ENCODE measurements around the gene ZNF253.
"Not testable (repeated sequence)": the region's sequence is repeated elsewhere in the genome, so short reads cannot be mapped to it uniquely, and the experiment has no call there.

The ZNF253 gene

DNA sequence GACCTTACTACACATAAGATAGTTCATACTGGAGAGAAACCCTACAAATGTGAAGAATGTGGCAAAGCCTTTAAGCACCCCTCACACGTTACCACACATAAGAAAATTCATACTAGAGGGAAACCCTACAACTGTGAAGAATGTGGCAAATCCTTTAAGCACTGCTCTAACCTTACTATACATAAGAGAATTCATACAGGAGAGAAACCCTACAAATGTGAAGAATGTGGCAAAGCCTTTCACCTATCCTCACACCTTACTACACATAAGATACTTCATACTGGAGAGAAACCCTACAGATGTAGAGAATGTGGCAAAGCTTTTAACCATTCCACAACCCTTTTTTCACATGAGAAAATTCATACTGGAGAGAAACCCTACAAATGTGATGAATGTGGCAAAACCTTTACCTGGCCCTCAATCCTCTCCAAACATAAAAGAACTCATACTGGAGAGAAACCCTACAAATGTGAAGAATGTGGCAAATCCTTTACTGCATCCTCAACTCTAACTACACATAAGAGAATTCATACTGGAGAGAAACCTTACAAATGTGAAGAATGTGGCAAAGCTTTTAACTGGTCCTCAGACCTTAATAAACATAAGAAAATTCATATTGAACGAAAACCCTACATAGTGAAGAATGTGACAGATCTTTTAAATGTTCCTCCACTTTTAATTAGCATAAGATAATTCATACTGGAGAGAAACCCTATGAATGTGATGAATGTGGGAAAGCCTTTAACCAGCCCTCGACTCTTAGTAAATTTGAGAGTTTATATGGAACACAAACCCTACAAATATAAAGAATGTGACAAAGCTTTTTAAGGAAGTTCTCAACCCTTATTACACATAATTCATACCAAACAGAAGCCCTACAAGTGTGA, 26.6 kb downstream of the ZNF253 start:
- not testable (repeated sequence) for DNase-seq (ENCODE audit: low read depth in 2 of 3, low spot score in 2 of 3)

DNA sequence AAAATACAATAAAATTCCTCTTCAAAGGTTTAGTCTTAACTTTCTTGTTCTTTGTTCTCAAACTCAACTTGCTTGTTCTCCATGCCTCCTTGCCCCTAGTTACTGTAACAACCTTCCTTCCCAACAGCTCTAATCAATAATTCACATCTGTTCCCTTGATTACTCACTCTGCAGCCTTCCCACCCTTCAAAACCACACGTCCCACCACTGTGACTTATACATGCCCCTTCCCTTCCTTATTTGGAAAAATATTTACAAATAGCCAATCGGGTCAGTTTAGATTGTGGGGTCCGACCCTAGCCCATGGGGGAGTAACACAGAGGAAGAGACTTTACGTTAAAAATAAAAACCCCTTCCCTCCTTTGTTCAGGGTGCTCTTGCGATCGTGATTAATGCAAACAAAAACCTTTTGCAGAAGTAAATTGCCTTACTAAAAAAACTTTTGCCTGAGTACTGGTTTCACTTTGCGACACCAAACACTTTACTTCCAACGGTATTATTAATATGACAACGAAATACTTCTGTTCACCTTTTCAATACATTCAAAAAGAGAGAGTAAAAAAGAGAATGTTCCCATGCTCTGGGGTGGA, 34.6 kb downstream of the ZNF253 start:
- no peak for DNase-seq (ENCODE audit: low read depth in 2 of 3, low spot score in 2 of 3)

DNA sequence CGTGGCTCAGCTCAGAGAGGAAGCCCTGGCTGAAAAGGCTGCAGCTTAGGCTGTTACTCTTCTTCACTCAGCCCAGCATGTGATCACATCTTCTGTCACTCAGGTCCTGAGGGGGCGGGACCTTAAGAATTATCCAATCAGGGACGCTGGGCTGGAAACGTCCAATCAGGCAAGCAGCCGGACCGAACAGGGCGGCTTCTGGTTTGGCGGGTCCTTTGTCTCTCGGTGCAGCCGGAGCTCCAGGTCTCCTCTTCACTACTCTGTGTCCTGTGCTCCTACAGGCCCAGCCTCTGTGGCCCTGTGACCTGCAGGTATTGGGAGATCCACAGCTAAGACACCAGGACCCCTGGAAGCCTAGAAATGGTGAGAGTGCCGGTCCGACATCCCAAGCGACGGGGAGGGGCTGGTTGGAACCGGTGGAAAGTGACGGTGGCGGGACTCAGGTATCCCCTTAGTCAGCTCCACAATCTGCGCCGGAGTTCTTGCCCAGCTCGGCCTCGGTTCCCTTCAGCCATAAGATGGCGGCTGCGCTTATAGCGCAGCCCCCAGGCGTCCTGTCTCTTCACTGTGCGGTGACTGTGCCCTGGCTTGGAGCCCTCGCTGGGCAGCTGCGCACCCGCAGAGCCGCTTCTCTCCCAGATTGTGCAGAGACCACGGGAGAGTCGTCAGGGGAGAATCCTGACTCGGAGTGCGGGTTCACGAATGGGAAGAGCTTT, 35.2 kb downstream of the ZNF253 start, which contains the start of gene ZNF93:
ZNF93 (plus strand) TSS at position 218 of the 716 bp plus-strand sequence; CDS start at position 361, 143 bp downstream.
- DNase-seq (ENCODE audit: low read depth in 2 of 3, low spot score in 2 of 3) = peak; percentile 61 to 68 (median 66)

DNA sequence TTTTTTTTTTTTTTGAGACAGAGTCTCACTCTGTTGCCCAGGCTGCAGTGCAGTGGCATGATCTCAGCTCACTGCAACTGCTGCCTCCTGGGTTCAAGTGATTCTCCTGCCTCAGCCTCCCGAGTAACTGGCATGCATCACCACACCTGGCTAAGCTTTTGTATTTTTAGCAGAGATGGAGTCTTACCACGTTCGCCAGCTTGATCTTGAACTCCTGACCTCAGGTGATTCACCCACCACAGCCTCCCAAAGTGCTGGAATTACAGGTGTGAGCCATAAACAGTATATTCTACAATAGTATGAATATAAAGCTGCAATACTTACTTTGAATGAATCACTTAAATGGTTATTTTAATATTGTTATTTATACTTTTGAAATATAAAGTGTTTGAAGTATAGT, 41.9 kb downstream of the ZNF253 start:
- DNase-seq (ENCODE audit: low read depth in 2 of 3, low spot score in 2 of 3) = not testable (repeated sequence)

DNA sequence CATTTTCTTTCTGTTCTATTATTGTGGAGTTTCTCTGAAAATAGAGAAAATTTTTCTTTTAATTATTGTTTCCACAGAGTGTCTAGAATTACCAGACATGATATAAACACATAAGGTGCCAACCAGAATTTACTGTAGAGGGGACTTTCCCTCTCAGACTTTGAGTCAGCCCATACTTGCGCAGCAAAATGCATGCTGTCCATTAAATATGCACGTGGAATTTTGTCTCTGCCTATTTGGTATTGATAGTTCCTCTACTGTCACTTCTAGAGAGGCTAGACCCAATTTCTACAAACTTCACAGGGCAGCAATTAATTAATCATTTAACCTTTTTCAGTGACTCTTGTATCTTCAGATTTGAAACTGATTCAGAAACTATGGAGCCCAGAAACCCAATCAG, 44.0 kb downstream of the ZNF253 start:
- DNase-seq (ENCODE audit: low read depth in 2 of 3, low spot score in 2 of 3) = no peak

DNA sequence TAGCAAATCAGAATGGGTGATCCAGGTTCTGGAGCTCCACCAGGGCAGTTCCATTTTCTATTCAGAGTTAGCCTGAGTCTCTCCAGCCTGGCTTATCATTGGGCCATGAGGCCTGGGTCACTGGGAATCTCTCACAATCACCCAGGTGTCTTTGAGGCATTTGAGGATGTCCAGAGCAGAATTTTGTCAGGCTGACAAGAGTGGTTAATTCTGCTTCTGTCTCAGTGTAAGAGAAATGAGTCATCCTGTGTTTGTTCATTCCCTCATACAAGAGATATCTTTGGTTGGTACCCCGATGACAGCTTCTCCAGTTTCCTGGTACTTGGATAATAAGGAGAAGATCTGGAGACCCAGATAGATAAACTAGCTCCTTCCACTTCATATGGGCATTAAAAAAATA, 45.5 kb downstream of the ZNF253 start:
- no peak for DNase-seq (ENCODE audit: low read depth in 2 of 3, low spot score in 2 of 3)

DNA sequence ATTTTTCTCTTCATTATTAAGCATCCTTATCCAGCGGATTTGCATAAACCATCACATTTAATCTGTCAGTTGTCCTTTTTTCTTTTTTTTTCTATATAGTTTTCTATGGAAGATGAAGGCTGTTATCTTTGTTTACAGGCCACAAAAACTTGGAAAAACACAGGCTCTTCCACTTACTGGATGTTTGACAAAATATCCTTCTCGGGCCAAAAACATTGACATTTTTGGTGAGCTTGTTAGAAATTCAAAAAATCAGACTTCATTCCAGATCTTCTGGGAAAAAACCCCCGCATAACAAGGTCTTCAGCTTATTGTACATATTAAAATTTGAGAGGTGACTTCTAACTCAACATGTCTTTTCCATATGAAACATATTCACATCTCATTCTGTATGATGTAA, 48.9 kb downstream of the ZNF253 start:
- no peak for DNase-seq (ENCODE audit: low read depth in 2 of 3, low spot score in 2 of 3)

DNA sequence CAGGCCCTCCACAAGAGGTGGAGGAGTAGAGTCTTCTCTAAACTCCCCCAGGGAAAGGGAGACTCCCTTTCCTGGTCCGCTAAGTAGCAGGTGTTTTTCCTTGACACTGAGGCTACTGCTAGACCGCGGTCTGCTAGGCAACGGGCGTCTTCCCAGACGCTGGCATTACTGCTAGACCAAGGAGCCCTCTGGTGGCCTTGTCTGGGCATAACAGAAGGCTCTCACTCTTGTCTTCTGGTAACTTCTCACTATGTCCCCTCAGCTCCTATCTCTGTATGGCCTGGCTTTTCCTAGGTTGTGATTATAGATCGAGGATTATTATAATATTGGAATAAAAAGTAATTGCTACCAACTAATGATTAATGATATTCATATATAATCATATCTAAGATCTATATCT, 64.7 kb downstream of the ZNF253 start:
- not testable (repeated sequence) for DNase-seq (ENCODE audit: low read depth in 2 of 3, low spot score in 2 of 3)

DNA sequence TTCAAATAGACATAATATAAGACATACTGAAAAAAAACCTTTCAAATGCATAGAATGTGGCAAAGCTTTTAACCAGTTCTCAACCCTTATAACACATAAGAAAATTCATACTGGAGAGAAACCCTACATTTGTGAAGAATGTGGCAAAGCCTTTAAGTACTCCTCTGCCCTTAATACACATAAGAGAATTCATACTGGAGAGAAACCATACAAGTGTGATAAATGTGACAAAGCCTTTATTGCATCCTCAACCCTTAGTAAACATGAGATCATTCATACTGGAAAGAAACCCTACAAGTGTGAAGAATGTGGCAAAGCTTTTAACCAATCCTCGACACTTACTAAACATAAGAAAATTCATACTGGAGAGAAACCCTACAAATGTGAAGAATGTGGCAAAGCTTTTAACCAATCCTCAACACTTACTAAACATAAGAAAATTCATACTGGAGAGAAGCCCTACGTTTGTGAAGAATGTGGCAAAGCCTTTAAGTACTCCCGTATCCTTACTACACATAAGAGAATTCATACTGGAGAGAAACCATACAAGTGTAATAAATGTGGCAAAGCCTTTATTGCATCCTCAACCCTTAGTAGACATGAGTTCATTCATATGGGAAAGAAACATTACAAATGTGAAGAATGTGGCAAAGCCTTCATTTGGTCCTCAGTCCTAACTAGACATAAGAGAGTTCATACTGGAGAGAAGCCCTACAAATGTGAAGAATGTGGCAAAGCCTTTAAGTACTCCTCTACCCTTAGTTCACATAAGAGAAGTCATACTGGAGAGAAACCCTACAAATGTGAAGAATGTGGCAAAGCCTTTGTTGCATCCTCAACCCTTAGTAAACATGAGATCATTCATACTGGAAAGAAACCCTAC, 68.0 kb downstream of the ZNF253 start:
- not testable (repeated sequence) for DNase-seq (ENCODE audit: low read depth in 2 of 3, low spot score in 2 of 3)

DNA sequence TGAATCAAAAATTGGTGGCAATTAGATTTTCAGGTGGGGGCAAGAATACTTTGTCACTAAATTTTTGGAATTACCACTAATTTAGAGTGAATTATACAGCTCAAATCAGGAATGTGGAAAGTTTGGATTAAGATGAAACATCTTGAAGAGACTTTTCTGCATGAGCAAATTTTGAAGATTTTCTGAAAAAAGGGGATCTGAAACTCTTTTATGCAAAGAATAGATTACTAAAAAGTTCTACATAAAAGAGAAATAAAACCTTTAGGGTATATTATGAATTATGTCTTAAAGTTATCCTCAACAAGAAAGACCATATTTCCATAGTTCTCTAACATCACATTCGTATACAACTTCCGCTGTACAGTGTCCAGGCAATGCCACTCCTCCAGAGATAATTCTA, 71.7 kb downstream of the ZNF253 start:
- DNase-seq (ENCODE audit: low read depth in 2 of 3, low spot score in 2 of 3) = no peak

DNA sequence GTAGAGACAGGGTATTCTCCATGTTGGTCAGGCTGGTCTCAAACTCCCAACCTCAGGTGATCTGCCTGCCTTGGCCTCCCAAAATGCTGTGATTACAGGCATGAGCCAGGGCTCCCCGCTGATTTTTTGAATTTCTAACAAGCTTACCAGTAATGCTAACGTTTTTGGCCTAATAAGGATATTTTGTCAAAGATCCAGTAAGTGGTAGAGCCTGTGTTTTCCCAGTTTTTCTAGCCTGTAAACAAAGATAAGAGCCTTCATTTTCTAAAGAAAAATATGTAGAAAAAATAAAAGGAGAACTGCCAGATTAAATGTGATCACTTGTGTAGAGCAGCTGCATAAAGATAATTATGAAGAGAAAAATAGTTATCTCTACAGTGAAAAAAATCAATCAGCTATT, 72.8 kb downstream of the ZNF253 start:
- DNase-seq (ENCODE audit: low read depth in 2 of 3, low spot score in 2 of 3) = no peak

DNA sequence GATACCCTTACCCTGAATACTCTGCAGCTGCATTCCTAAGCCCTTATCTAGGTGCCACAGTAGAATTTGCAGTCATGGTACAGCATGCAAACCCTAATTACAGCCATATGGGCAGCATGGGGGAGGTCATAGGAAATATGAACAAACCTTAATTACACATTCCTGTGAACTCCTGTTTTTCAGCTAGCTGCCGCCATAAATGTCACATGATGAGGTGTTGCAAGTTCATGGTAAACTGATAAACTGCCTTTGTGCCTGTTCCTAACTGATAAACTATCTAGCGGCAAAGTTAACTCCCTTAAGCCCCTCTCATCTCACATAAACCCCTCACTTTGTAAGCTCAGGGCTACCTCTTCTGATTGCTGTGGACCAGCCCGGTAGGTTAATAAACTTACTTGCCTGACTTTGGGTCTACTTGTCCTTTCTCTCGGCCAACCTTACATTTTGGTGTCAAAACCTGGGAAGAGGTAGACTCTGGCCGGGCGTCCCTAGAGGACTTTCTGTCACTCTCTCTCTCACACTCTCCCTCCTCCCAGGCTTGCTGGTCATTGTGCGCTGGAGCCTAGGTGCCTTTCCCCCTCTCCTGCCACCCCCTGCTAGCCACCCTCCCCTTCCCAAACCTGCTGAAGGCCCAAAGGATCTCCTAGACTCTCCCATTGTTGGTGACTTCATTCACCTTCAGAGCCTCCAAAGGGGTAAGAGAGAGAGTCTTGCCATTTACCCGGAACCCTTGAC, 78.3 kb downstream of the ZNF253 start:
- no peak for DNase-seq (ENCODE audit: low read depth in 2 of 3, low spot score in 2 of 3)
